Raji (cell line): ENCODE measurements around the gene VGLL2.

Experiments
- POLR2A ChIP-seq: IDR thresholded peaks from 2 replicates; pipeline ENCODE4 v1.6.1; 2011; ENCODE audit warnings: low read depth, low read length, control low read depth; ENCODE audit not compliant: insufficient read depth

Gene VGLL2, protein sequence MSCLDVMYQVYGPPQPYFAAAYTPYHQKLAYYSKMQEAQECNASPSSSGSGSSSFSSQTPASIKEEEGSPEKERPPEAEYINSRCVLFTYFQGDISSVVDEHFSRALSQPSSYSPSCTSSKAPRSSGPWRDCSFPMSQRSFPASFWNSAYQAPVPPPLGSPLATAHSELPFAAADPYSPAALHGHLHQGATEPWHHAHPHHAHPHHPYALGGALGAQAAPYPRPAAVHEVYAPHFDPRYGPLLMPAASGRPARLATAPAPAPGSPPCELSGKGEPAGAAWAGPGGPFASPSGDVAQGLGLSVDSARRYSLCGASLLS

GRCh38 chr6:117265410-117266256 lies at the start of gene VGLL2:
TSS of gene VGLL2 (plus strand) at chr6:117265558. CDS start at chr6:117265764, 206 bp downstream.
- no peak for TF ChIP-seq POLR2A

- TF ChIP-seq POLR2A: no peak
These were observed 42.5 kb upstream of the VGLL2 start for GRCh38 chr6:117222861-117223260.

- TF ChIP-seq POLR2A: no peak
These were observed 38.6 kb upstream of the VGLL2 start for GRCh38 chr6:117226778-117227177.

GRCh38 chr6:117227245-117227962 lies 38.0 kb upstream of the VGLL2 start:
- no peak for TF ChIP-seq POLR2A

DNA sequence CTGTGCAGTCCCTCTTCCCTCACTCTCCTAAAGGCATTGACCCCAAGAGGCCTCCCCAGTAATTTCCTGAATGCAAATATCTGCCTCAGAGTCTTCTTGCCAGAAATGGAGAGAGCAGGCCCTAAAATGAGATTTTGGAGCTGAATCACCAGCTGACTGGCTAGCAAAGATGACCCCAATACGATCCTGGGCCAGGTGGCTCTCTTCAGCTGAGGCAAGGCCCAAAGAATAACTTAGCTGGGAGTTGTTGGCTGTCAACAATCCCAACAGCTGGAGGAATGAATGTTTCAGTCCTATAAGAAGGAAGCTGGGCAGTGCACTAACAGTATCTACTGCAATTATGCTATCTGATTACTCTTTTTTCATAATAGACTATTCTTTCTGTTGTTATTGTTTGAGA lies 37.2 kb upstream of the VGLL2 start:
- no peak for TF ChIP-seq POLR2A

DNA sequence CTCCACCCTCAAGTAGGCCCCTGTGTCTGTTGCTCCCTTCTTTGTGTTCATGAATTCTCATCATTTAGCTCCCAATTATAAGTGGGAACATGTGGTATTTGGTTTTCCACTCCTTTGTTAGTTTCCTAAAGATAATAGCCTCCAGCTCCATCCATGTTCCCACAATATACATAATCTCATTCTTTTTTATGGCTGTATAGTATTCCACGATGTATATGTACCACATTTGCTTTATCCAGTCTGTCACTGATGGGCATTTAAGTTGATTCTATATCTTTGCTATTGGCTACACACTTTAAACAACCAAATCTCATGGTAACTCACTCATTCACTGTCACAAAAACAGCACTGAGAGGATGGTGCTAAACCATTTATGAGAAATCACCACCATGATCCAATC lies 35.5 kb upstream of the VGLL2 start:
- TF ChIP-seq POLR2A: no peak

DNA sequence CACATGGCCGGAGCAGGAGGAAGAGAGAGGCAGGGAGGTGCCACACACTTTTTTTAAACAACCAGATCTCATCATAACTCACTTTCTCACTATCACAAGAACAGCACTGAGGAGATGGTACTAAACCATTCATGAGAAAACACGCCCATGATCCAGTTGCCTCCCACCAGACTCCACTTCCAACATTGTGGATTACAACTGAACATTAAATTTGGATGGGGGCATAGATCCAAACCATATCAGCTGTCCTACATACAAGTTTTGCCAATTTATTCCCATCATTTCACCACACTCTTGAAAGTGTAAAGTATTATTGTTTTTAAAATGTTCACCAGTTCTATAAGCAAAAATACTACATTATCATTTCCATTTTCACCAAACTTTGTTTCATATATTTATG lies 33.9 kb upstream of the VGLL2 start:
- TF ChIP-seq POLR2A: no peak

DNA sequence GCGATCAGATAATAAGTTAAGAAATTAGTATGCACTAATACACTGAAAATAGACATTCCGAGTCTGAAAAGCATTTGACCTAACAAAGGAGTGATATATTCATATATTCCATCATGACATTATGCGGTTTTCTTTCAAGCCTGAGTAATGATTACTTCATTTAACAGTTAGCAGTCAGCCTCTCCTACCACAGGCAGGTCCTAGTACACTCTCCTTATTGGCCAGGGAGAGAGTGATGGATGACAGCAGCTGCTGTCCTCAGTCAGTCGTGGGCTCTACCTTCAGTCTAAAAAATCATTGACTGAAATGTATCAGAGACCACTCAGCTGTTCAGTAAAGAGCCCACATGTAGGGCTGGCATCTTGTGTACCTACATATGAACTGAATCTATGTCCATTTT lies 33.2 kb upstream of the VGLL2 start:
- TF ChIP-seq POLR2A: no peak

DNA sequence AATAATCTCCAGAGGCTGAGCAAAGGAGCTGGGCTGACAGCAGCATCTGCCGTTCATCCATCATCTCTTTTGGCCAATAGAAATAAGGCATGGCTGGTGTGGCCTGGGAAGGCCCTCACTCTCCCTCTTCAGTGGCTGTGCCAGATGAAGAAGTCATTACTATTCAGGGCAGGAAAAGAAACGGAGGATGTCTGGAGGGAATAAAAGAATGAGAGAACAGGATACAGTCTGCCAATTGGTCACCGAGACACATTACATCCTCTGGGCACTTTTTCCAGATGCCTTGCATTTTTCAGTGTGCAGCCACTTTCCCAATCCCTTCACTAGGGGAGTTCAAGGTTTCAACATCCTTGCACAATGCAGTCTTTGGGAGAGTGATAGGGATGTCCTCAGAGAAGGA lies 32.2 kb upstream of the VGLL2 start:
- no peak for TF ChIP-seq POLR2A

DNA sequence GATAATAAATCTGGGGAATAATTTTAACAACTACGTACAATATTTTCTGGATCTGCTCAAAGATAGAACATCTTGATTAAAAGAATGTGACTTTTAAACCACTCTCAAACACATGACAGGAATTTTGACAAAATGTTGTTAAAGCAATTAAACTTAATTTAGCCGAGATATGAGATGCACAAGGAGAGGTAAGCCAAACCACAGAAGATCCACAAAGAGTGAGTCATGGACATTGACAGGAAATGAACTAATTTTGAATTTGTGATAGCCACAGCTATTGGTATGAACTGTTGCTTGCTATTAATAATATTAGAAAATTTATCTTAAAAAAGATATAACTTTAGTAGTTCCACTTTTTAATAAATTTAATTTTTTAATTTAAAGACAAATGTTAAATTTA lies 27.8 kb upstream of the VGLL2 start:
- no peak for TF ChIP-seq POLR2A

- no peak for TF ChIP-seq POLR2A
These were observed 11.6 kb upstream of the VGLL2 start for GRCh38 chr6:117253785-117254184.

GRCh38 chr6:117262799-117263198 lies 2.6 kb upstream of the VGLL2 start:
- no peak for TF ChIP-seq POLR2A

- TF ChIP-seq POLR2A: no peak
These were observed 1.9 kb upstream of the VGLL2 start for GRCh38 chr6:117263353-117263927.

DNA sequence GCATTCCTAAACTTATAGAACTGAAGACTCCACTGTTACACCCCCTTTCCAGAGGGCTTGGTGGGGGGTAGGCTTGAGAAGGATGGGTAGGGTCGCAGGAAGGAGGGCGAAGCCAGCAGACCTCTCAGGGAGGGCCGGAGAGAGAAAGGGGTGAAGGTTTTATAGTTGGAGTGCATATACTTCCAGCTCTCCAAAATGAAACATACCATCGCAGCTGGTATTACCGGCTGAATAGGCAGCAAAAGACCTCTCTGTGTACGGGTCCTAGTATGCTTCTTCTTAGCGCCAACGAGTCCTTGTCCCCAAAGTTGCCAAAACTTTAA lies 1.0 kb upstream of the VGLL2 start:
- no peak for TF ChIP-seq POLR2A

- TF ChIP-seq POLR2A: no peak
These were observed 507 bp upstream of the VGLL2 start for GRCh38 chr6:117264692-117265409.
